ENCODE data around the gene HOXB9.

Gene HOXB9

DNA sequence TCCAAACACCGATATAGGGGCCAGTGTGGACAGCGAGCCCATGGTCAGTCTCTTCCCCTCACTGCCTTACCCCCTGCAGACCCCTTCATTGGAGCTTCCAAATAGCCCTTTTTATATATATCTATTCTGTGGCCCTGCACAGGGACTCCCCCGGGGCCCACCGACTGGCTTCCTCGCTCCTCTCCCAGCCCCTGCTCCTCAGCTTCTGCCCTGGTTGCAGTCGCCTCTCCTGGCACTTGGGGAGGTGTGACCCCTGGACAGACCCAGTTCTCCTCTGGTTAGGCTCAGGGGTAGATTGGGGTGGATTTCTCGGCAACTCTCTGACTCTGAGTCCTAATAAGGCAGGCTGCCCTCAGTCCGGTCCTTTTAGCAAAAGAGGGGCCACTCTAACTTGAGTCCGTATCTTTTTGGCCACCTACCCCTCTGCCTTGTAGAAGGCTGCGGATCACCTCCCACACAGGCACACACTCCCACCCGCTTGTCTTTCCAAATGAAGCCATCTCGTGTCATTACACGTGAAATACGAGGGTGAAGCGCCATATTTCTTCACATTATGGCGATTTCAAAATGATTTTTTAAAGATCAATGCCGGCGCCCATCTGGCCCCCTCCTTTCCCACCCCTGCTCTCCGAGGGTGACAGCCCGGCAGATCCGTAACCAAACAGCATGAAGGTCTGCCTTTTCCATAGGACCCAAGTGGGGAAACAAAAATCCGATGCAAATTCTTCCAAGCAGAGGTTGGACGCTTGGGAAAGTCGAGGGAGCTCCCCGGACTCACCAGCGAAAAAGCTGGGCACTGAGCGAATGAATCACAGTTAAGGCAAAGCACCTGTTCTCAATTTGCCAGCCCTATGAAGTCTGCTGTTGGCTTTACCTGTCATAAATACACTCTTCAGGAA is 1.7 kb upstream of the HOXB9 start:
- TF ChIP-seq ZNF70 (CRISPR knock-in tag; IDR thresholded peaks at IDR 0.05) (no peak), ESRRG (CRISPR knock-in tag; IDR thresholded peaks at IDR 0.05) (no peak), ZNF8 (CRISPR knock-in tag; IDR thresholded peaks at IDR 0.05) (no peak), ZFP3 (CRISPR knock-in tag; IDR thresholded peaks at IDR 0.05) (no peak), ARNTL (CRISPR knock-in tag; IDR thresholded peaks at IDR 0.05; ENCODE audit: borderline replicate concordance, low read depth) (no peak), ZNF565 (CRISPR knock-in tag; conservative IDR thresholded peaks at IDR 0.05; ENCODE audit: low read depth) (no peak), TOX (CRISPR knock-in tag; IDR thresholded peaks at IDR 0.05; ENCODE audit: borderline replicate concordance) (no peak), ISL1 (CRISPR knock-in tag; IDR thresholded peaks at IDR 0.05) (no peak), GLIS3 (CRISPR knock-in tag; IDR thresholded peaks at IDR 0.05) (no peak), CSDC2 (CRISPR knock-in tag; IDR thresholded peaks at IDR 0.05) (no peak), ZFP30 (CRISPR knock-in tag; IDR thresholded peaks at IDR 0.05) (no peak)
- TF ChIP-seq, protein P1, sequence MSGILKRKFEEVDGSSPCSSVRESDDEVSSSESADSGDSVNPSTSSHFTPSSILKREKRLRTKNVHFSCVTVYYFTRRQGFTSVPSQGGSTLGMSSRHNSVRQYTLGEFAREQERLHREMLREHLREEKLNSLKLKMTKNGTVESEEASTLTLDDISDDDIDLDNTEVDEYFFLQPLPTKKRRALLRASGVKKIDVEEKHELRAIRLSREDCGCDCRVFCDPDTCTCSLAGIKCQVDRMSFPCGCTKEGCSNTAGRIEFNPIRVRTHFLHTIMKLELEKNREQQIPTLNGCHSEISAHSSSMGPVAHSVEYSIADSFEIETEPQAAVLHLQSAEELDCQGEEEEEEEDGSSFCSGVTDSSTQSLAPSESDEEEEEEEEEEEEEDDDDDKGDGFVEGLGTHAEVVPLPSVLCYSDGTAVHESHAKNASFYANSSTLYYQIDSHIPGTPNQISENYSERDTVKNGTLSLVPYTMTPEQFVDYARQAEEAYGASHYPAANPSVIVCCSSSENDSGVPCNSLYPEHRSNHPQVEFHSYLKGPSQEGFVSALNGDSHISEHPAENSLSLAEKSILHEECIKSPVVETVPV (CRISPR knock-in tag; IDR thresholded peaks at IDR 0.05) = no peak
- TF ChIP-seq, protein P2, sequence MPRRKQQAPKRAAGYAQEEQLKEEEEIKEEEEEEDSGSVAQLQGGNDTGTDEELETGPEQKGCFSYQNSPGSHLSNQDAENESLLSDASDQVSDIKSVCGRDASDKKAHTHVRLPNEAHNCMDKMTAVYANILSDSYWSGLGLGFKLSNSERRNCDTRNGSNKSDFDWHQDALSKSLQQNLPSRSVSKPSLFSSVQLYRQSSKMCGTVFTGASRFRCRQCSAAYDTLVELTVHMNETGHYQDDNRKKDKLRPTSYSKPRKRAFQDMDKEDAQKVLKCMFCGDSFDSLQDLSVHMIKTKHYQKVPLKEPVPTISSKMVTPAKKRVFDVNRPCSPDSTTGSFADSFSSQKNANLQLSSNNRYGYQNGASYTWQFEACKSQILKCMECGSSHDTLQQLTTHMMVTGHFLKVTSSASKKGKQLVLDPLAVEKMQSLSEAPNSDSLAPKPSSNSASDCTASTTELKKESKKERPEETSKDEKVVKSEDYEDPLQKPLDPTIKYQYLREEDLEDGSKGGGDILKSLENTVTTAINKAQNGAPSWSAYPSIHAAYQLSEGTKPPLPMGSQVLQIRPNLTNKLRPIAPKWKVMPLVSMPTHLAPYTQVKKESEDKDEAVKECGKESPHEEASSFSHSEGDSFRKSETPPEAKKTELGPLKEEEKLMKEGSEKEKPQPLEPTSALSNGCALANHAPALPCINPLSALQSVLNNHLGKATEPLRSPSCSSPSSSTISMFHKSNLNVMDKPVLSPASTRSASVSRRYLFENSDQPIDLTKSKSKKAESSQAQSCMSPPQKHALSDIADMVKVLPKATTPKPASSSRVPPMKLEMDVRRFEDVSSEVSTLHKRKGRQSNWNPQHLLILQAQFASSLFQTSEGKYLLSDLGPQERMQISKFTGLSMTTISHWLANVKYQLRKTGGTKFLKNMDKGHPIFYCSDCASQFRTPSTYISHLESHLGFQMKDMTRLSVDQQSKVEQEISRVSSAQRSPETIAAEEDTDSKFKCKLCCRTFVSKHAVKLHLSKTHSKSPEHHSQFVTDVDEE (CRISPR knock-in tag; IDR thresholded peaks at IDR 0.05) = no peak
- TF ChIP-seq, protein P3, sequence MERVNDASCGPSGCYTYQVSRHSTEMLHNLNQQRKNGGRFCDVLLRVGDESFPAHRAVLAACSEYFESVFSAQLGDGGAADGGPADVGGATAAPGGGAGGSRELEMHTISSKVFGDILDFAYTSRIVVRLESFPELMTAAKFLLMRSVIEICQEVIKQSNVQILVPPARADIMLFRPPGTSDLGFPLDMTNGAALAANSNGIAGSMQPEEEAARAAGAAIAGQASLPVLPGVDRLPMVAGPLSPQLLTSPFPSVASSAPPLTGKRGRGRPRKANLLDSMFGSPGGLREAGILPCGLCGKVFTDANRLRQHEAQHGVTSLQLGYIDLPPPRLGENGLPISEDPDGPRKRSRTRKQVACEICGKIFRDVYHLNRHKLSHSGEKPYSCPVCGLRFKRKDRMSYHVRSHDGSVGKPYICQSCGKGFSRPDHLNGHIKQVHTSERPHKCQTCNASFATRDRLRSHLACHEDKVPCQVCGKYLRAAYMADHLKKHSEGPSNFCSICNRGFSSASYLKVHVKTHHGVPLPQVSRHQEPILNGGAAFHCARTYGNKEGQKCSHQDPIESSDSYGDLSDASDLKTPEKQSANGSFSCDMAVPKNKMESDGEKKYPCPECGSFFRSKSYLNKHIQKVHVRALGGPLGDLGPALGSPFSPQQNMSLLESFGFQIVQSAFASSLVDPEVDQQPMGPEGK (CRISPR knock-in tag; IDR thresholded peaks at IDR 0.05; ENCODE audit: borderline replicate concordance) = no peak
- no peak for ATAC-seq

DNA sequence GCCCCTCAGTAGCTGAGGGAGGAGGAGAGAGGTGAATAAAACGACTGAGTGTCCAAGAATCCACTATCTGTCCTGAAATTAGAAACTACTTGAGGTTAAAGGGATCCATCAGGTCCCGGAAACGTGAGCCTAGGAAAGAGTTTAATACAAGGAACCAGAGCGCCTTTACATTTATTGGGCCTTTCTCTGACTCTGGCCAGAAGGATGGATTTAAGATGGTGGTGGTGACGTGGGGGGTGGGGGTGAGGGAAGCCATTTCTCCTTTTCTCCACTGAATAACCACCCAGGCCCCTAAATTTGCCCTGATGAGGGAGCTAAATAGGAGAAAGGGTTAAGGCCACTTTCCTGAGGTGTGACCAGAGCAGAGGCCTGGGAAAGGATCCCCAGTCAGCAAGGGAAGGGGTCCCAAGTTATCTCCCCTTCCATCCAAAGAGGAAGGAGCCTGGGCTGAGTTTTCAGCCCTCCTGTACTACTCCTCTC is 1.0 kb upstream of the HOXB9 start:
- TF ChIP-seq TOX (CRISPR knock-in tag; IDR thresholded peaks at IDR 0.05; ENCODE audit: borderline replicate concordance) = no peak
- TF ChIP-seq ZNF8 (CRISPR knock-in tag; IDR thresholded peaks at IDR 0.05) = no peak
- no peak for TF ChIP-seq OSR1 (CRISPR knock-in tag; IDR thresholded peaks at IDR 0.05)
- TF ChIP-seq, protein P1 (CRISPR knock-in tag; IDR thresholded peaks at IDR 0.05) = no peak
- no peak for TF ChIP-seq SNAI2 (CRISPR knock-in tag; IDR thresholded peaks at IDR 0.05)
- TF ChIP-seq CSDC2 (CRISPR knock-in tag; IDR thresholded peaks at IDR 0.05) = no peak
- TF ChIP-seq ZFP30 (CRISPR knock-in tag; IDR thresholded peaks at IDR 0.05) = no peak
- no peak for TF ChIP-seq ESRRG (CRISPR knock-in tag; IDR thresholded peaks at IDR 0.05)
- TF ChIP-seq, protein P2 (CRISPR knock-in tag; IDR thresholded peaks at IDR 0.05) = no peak
- TF ChIP-seq ARNTL (CRISPR knock-in tag; IDR thresholded peaks at IDR 0.05; ENCODE audit: borderline replicate concordance, low read depth) = no peak
- TF ChIP-seq TCF4 (CRISPR knock-in tag; IDR thresholded peaks at IDR 0.05; ENCODE audit: borderline replicate concordance) = no peak
- no peak for TF ChIP-seq ZNF70 (CRISPR knock-in tag; IDR thresholded peaks at IDR 0.05)
- ATAC-seq = no peak

Measured in SK-N-SH treated with all-trans-retinoic acid at 6 μM for 48 hours (cell line).